RWPE1 (cell line): ENCODE data around the gene AZIN2.

Source experiments
- CTCF ChIA-PET: fragments of 350-600 bp; sonication (Branson Sonifier 250); formaldehyde crosslinking; extraction: SDS; loops from one replicate; lab custom pipeline; 2021; lab: Yijun Ruan, JAX
- POLR2A ChIA-PET: fragments of 400-600 bp; formaldehyde crosslinking; extraction: SDS; loops from one replicate; lab custom pipeline; 2020; ENCODE audit warnings: antibody characterized with exemption; ENCODE audit not compliant: low non-redundant PET; lab: Yijun Ruan, JAX
- DNase-seq: peaks from one replicate; pipeline ENCODE4 v3.0.0; 2012; ENCODE audit warnings: low spot score
- H3K27ac ChIP-seq: fragments of 450-650 bp; 2 replicates; pipeline ENCODE4 v1.5.1; 2017
- CTCF ChIP-seq: fragments of 450-650 bp; conservative IDR thresholded peaks from 2 replicates; pipeline ENCODE4 v1.5.1; 2017; ENCODE audit warnings: low read depth, mild to moderate bottlenecking

Gene AZIN2

GRCh38 chr1:33080885-33081553 lies at the start of gene AZIN2:
TSS of gene AZIN2 (plus strand) at chr1:33081153. CDS start at chr1:33082250, 1,097 bp downstream.
- CTCF ChIA-PET = no interaction called here
- peak; percentile 98 for DNase-seq
- H3K27ac ChIP-seq = no peak within 1 kb of the TSS
- POLR2A ChIA-PET = interaction anchor here (0.6 kb wide), 1 partner anchor 21 kb away, joined by 4 read pairs; no protein-coding TSS in a partner anchor
- TF ChIP-seq CTCF = no peak

GRCh38 chr1:33031506-33031905 lies 49.4 kb upstream of the AZIN2 start:
- ChIA-PET CTCF (interaction anchor here (0.7 kb wide), 1 partner anchor 9 kb away, joined by 3 read pairs; no protein-coding TSS in a partner anchor), POLR2A (no interaction called here)
- no peak for TF ChIP-seq CTCF
- DNase-seq = no peak
- H3K27ac ChIP-seq = no peak overlapping the region

- CTCF ChIA-PET = no interaction called here
- TF ChIP-seq CTCF = no peak
Measured at GRCh38 chr1:33032126-33032869, 48.7 kb upstream of the AZIN2 start.

GRCh38 chr1:33036051-33036525 lies 44.9 kb upstream of the AZIN2 start:
- DNase-seq = peak; percentile 63
- no peak for TF ChIP-seq CTCF
- H3K27ac ChIP-seq = peak overlapping the region; percentile 79
- ChIA-PET CTCF (interaction anchor here (0.7 kb wide), 1 partner anchor 210 kb away, joined by 3 read pairs; no protein-coding TSS in a partner anchor), POLR2A (no interaction called here)

More at GRCh38 chr1:33032126-33032869, 48.7 kb upstream of the AZIN2 start:
- DNase-seq = no peak
- POLR2A ChIA-PET = no interaction called here
- H3K27ac ChIP-seq = no peak overlapping the region

- ChIA-PET POLR2A (no interaction called here), CTCF (interaction anchor here (0.7 kb wide), 1 partner anchor 211 kb away, joined by 3 read pairs; no protein-coding TSS in a partner anchor)
- H3K27ac ChIP-seq = peak within 1 kb of the TSS; percentile 79
- TF ChIP-seq CTCF = no peak
- DNase-seq = peak; percentile 99
Measured at GRCh38 chr1:33036526-33037503, 44.1 kb upstream of the AZIN2 start, which contains the start of gene AK2. TSS of gene AK2 (minus strand) at chr1:33036883. CDS start at chr1:33036828, 55 bp downstream.

- ChIA-PET CTCF (no interaction called here), POLR2A (no interaction called here)
- TF ChIP-seq CTCF = no peak
- H3K27ac ChIP-seq = no peak overlapping the region
- no peak for DNase-seq
Measured at GRCh38 chr1:33039840-33040239, 41.1 kb upstream of the AZIN2 start.
